ENCODE data around the gene NLRC4.

DNA sequence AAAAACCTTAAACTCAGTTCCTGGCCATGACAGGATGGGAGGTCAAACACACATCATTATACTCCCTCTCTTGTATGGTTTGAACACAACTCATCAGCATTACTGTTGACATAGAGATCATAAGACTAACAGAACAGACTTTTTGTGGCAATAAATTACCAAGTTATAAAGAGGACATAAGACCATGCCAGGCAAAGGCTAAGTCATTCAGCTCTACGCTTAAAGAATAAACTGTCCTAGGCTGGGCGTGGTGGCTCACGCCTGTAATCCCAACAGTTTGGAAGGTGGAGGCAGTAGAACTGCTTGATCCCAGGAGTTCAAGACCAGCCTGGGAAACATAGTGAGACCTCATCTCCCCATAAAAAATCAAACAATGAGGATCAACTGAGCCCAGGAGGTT lies 16.4 kb downstream of the NLRC4 start:
- TF ChIP-seq CTCF (IDR thresholded peaks at IDR 0.05; ENCODE audit: low read depth, low read length, poor library complexity, severe bottlenecking): no peak
- TF ChIP-seq EZH2phosphoT487 (IDR thresholded peaks at IDR 0.05; ENCODE audit: borderline replicate concordance, low read length): no peak

Data from DOHH2 (cell line).